NCI-H1436 treated with DMSO at 0.1 percent for 48 hours (cell line): ENCODE results near the gene FAM161B.
"Not testable (repeated sequence)": the region's sequence is repeated elsewhere in the genome, so short reads cannot be mapped to it uniquely, and the experiment has no call there.

ENCODE experiments used
- DNase-seq: peaks from one replicate; lab custom pipeline; 2025; lab: John Stamatoyannopoulos, UW

FAM161B gene, protein sequence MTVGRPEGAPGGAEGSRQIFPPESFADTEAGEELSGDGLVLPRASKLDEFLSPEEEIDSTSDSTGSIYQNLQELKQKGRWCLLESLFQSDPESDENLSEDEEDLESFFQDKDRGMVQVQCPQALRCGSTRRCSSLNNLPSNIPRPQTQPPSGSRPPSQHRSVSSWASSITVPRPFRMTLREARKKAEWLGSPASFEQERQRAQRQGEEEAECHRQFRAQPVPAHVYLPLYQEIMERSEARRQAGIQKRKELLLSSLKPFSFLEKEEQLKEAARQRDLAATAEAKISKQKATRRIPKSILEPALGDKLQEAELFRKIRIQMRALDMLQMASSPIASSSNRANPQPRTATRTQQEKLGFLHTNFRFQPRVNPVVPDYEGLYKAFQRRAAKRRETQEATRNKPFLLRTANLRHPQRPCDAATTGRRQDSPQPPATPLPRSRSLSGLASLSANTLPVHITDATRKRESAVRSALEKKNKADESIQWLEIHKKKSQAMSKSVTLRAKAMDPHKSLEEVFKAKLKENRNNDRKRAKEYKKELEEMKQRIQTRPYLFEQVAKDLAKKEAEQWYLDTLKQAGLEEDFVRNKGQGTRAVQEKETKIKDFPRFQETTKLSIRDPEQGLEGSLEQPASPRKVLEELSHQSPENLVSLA

DNA sequence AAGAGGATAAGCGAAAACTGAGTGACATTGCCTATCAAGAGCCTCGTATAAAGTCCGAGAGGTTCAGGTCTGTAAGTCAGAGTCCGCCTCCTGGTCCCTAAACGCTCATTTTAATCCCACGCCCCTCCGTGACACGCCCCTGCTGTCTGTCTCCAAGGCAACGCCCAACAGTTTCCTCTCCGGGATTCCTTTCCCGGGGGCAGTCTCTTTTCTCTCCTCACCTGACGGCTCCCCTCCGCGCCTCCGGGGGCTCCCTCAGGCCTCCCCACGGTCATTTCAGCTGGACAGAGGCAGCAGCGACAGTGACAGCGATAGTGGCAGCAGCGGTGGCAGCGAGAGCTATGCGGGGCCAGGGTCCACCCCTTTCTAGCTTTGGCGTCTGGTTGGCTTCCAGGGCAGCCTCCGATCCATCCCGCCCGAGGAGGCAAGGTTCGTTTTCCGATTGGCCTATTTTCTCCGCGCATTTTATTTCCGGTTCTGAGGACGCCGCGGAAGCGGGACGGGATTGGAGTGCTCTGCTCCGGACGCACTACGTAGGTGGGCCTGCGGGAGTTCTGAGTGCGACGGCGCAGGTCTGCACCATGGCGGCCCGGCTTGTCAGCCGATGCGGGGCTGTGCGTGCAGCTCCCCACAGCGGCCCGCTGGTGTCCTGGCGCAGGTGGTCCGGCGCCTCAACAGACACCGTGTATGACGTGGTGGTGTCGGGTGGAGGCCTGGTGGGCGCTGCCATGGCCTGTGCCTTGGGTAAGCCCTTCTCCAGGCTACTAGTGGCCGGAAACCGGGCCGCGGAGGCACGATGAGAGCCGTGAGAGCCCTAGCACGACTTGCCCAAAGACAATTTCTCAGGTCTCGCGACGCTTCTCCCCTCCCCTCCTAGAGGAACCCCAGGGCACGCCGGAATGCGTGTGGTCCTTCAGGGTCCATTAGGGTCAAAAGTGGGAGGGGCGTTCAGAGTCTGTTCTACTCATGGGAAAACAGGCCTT, at the start of gene FAM161B, which contains the start of gene COQ6:
FAM161B (minus strand) TSS at position 343 of the 983 bp plus-strand sequence; CDS start at position 275, 68 bp downstream.
COQ6 (plus strand) TSS at position 551 of the 983 bp plus-strand sequence; CDS start at position 582, 31 bp downstream.
- peak; percentile 81 for DNase-seq

DNA sequence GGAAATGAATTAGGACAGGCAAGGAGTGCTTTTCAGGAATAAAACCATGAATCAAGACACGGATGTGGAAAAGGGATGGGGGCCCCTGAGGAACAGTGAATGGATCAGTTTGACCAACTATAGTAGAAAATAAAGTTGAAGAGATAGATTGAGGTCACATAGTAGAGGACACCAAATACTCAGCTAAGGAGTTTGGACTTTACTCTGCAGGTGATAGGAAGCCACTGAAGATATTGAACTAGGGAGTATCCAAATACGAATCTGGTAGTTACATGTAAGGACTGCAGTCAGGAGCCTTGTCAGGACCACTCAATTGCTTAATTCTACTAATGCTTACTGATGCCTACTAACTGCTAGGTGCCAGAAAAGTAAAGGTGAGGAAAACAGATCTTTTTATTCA, 48.8 kb upstream of the FAM161B start:
- no peak for DNase-seq

- no peak for DNase-seq
These were observed 48.1 kb upstream of the FAM161B start for GRCh38 chr14:73997944-73998447.

DNA sequence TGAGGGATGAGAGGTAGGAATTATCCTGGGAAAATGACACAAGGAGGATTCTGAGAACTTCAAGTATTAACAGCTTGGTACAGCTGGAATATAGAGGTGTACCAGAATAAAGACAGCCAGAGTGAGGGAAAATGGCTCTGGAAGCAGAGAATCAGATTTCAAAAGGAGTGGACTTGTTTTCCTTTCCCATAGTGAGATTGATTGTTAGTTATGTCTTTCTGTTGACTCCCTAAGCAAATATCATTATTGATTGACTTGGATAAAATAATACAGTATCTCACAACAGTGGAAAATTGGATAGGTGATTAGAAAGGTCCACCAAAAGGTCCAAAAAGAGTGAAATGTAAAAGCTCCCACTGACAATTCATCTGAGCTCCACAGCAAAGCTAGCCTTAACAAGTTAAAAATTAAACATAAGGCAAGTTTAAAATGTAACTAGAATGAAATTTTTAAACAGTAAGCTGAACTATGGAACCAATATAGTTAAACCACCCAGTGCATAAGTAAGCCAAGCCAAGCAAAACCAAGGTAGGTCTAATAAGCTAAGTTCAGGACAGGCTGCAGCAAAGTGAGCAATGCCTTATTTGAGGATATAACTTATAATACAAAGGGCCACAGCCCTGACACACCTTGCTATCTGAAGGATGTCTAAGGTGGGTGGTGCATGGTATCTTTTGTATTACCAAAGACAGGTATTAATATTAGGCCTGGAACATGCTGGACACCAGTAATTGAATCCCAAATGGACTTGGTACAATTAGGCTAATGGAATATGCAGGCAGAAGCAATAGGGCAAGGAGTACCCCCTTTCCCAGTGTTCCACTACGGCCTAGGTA, 47.4 kb upstream of the FAM161B start:
- no peak for DNase-seq

- no peak for DNase-seq
These were observed 46.8 kb upstream of the FAM161B start for GRCh38 chr14:73996731-73997107.

GRCh38 chr14:73995977-73996378, 46.1 kb upstream of the FAM161B start:
- DNase-seq = no peak

DNA sequence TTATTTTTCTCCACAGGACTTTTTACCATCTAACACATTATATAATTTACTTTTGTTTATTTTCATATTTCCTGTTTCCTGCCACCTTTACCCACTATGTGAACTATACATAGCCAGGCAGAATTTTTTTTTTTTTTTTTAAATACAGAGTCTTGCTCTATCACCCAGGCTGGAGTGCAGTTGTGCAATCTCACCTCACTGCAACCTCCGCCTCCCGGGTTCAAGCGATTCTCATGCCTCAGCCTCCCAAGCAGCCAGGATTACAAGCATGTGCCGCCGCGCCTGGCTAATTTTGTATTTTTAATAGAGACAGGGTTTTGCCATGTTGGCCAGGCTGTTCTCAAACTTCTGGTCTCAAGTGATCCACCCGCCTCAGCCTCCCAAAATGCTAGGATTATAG, 45.0 kb upstream of the FAM161B start:
- not testable (repeated sequence) for DNase-seq

- no peak for DNase-seq
These were observed 41.2 kb upstream of the FAM161B start for GRCh38 chr14:73991092-73991491.

- not testable (repeated sequence) for DNase-seq
These were observed 38.8 kb upstream of the FAM161B start for GRCh38 chr14:73988656-73989055.

DNA sequence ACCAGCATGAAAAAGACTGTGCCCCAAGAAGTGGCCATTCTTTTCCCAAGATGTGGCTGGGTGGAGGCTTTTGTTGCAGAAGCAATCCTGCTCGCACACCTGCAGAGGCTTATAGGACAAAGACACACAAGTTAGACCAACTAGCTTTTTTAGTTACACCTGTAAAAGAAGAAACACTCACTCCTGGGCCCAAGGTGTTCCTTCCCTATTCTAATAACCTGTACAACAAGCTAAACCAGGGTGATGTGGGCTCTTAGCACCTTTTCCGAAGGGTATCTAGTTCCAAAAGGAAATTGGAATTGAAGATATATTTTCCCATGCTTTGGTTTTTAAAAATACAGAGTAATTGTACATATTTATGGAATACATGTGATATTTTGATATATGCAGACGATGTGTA, 38.2 kb upstream of the FAM161B start:
- no peak for DNase-seq

DNA sequence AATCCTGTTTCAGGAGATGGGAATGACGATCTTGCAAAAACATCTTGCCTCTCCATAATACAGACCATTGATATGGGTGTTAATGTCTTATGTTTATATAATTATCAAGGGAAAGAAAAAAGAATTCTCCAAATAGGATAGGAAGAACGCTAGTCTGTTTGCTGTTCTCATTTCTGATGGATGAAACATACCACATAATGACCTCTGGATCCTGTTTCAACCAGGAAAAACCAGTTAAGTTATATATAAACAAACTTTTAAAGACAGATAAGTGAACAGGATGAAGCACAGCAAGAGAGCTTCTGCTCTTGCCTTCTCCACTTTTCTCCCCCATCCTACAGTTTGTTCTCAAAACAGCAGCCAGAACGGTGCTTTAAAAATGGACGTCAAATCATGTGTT, 28.0 kb upstream of the FAM161B start:
- DNase-seq = no peak

GRCh38 chr14:73976125-73976524, 26.2 kb upstream of the FAM161B start:
- no peak for DNase-seq

DNA sequence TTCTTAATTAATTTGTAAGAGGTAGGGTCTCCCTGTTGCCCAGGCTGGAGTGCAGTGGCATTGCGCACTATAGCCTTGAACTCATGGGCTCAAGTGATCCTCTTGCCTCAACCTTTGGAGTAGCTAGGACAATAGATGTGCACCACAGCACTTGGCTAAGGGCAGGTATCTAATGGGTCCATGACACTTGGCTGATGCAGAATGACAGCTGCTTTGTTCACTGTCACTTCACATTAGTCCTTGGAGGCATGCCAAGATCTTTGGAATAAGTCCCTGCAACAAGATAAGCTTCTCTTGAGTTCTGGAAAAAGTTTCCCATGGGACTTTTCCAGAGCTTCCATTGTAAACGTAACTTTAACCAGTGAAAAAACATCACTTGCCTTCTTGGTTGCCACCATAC, 23.6 kb upstream of the FAM161B start:
- no peak for DNase-seq

DNA sequence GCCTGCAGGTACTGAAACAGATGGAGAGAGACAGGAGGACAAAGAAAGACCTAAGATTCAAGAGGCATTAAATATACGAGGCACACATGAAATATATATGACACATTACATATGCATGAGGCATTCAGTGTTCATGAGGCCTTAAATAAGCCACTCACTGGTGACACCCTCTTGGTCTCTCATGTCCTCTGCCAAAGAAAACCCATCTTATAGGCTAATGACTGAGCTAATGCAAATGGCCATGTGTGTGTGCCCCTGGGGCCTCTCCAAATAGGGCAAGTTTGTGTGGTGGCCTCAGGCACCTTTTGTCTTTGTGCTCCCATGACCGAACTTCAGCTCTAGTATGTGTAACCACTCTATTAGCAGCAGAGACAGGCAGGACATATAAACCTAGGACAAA, 19.0 kb upstream of the FAM161B start:
- DNase-seq = no peak

DNA sequence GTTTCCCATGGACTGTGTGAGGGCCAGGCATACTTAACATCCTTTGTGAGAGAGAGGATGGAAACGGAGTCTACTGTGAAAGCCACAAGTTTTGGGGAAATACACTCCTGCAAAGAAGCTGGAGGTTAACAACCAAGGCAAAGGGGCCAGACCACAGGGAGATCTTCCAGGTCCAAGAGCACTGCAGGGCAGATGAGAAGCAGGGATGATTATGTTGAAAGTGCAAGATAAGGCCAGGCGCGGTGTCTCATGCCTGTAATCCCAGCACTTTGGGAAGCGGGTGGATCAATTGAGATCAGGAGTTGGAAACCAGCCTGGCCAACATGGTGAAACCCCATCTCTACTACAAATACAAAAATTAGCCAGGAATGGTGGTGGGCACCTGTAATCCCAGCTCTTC, 15.3 kb upstream of the FAM161B start:
- no peak for DNase-seq

- no peak for DNase-seq
These were observed 11.3 kb upstream of the FAM161B start for GRCh38 chr14:73961192-73961591.

- DNase-seq = no peak
These were observed 8.7 kb upstream of the FAM161B start for GRCh38 chr14:73958591-73958990.

DNA sequence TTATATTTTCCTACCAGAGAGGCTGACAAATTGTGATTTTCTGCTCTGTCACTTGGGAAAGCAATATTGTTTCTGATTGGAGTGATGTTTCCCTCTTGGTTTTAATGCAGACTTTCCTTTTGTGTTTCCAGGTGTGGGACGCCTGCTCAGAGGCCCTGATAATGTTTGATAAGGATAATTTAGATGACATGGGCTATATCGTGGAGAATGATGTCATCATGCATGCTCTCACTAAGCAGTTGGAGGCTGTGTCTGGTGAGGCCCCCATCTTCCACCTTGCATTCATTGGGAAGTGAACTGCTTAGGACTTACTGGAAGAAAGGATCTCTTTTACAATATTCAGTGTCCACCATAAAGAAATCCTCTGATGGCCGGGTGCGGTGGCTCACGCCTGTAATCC, 5.8 kb upstream of the FAM161B start:
- DNase-seq = no peak

DNA sequence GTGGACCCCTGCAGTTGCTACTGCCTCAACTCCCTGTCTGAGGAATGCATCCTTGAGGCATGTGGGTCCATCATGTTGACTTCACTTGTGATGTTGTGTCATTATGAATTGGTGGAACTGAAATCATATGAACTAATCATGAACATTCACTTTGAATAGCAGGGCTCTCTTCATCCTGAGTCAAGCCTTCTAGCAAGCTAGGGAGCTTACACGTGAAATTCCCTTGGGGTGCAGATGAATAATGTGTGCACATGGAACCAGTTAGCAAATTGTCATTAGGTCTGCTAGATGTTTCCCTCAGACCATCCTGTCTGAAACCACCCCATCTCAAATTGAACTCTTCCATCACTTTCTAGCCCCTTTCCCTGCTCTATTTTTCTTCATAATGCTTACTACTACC, 3.8 kb upstream of the FAM161B start:
- DNase-seq = no peak

GRCh38 chr14:73945159-73945670, 4.7 kb downstream of the FAM161B start:
- no peak for DNase-seq
